Subcutaneous adipose tissue (tissue), 4 donors: ENCODE measurements around the gene UBE2J2. TPM values are rescaled to one million over a fixed set of nuclear protein-coding genes. Genes with fewer than 3 reads are reported as not detected.

Experiments
- CTCF ChIP-seq: fragments of 450-650 bp; IDR thresholded peaks from one replicate; pipeline ENCODE4 v1.5.1; 2016; ENCODE audit warnings: low read depth, mild to moderate bottlenecking, control low read depth, antibody characterized with exemption, moderate library complexity
- total RNA-seq, 4 donors: library from RNA; depleted of rRNA; stranded (reverse); fragments of >200 nt; gene quantifications; one replicate each; pipeline ENCODE4 v1.1.0, GENCODE V29; 2016

UBE2J2 gene
- total RNA-seq, 4 donors from 2014 or later = 20.1 to 35.4 (median 33.5) TPM

GRCh38 chr1:1313500-1314236 lies 40.0 kb upstream of the UBE2J2 start:
- no peak for TF ChIP-seq CTCF

GRCh38 chr1:1312450-1313314 lies 39.0 kb upstream of the UBE2J2 start:
- no peak for TF ChIP-seq CTCF

- no peak for TF ChIP-seq CTCF
These were observed 37.8 kb upstream of the UBE2J2 start for GRCh38 chr1:1311107-1312104.

GRCh38 chr1:1310476-1311053 lies 36.9 kb upstream of the UBE2J2 start:
- no peak for TF ChIP-seq CTCF

GRCh38 chr1:1310109-1310385 lies 36.4 kb upstream of the UBE2J2 start:
- no peak for TF ChIP-seq CTCF

- TF ChIP-seq CTCF = no peak
These were observed 35.8 kb upstream of the UBE2J2 start for GRCh38 chr1:1309251-1310108.
